HEK293 (cell line): ENCODE measurements around the gene AKR7A2.
"Not testable (repeated sequence)": the region's sequence is repeated elsewhere in the genome, so short reads cannot be mapped to it uniquely, and the experiment has no call there.

Experiments
- CTCF ChIA-PET: fragments of 350-600 bp; formaldehyde crosslinking; extraction: SDS; loops from one replicate; lab custom pipeline; 2021; ENCODE audit warnings: antibody characterized with exemption; lab: Yijun Ruan, JAX
- POLR2A ChIA-PET: fragments of 300-600 bp; formaldehyde crosslinking; extraction: SDS; loops from one replicate; lab custom pipeline; 2020; ENCODE audit warnings: antibody characterized with exemption, inconsistent platforms; lab: Yijun Ruan, JAX
- H3K27ac ChIP-seq: fragments of 200-500 bp; sonication (Bioruptor generic); 2 replicates; pipeline ENCODE4 v1.5.1; 2014; ENCODE audit warnings: low read depth, low read length, control low read depth, inconsistent platforms; ENCODE audit errors: extremely low read depth
- H3K36me3 ChIP-seq, 2 experiments: fragments of 200-500 bp in 1 of 2; sonication (Bioruptor generic) in 1 of 2; 1 replicate in 1 of 2; 2 replicates in 1 of 2; pipeline ENCODE4 v1.5.1; 2014 to 2017; ENCODE audit warnings: inconsistent platforms in 2 of 2, low read length in 2 of 2; ENCODE audit not compliant: control insufficient read depth in 2 of 2, insufficient read depth in 1 of 2
- H3K4me1 ChIP-seq: fragments of 200-500 bp; sonication (Bioruptor generic); 2 replicates; pipeline ENCODE4 v1.5.1; 2014; ENCODE audit warnings: mild to moderate bottlenecking, low read length, inconsistent platforms; ENCODE audit not compliant: control insufficient read depth, insufficient read depth
- H3K4me3 ChIP-seq: 2 replicates; pipeline ENCODE4 v1.5.1; 2011; ENCODE audit warnings: low read depth, mild to moderate bottlenecking, control low read depth, low read length, moderate library complexity
- H3K9me3 ChIP-seq: fragments of 200-500 bp; sonication (Bioruptor generic); 2 replicates; pipeline ENCODE4 v1.5.1; 2014; ENCODE audit warnings: low read depth, low read length, inconsistent platforms; ENCODE audit not compliant: control insufficient read depth, insufficient read depth
- ELK4 ChIP-seq: IDR thresholded peaks from 2 replicates; pipeline ENCODE4 v1.6.1; 2011; ENCODE audit warnings: mild to moderate bottlenecking, low read depth, low read length, borderline replicate concordance
- HIC1 ChIP-seq: fragments of 450-650 bp; formaldehyde crosslinking; IDR thresholded peaks from 2 replicates; pipeline ENCODE4 v1.5.1; 2016; ENCODE audit warnings: missing biosample characterization, missing genetic modification characterization
- KLF1 ChIP-seq: fragments of 450-650 bp; formaldehyde crosslinking; IDR thresholded peaks from 2 replicates; pipeline ENCODE4 v1.5.1; 2016; ENCODE audit warnings: missing biosample characterization, missing genetic modification characterization
- ZBTB26 ChIP-seq: fragments of 450-650 bp; formaldehyde crosslinking; optimal IDR thresholded peaks from 2 replicates; pipeline ENCODE3; 2016; ENCODE audit warnings: missing biosample characterization, mild to moderate bottlenecking, missing genetic modification characterization
- ZEB2 ChIP-seq: fragments of 450-650 bp; formaldehyde crosslinking; IDR thresholded peaks from 2 replicates; pipeline ENCODE4 v1.5.1; 2016; ENCODE audit warnings: missing biosample characterization, missing genetic modification characterization
- ZNF132 ChIP-seq: fragments of 450-650 bp; formaldehyde crosslinking; IDR thresholded peaks from 2 replicates; pipeline ENCODE4 v1.5.1; 2017; ENCODE audit warnings: missing biosample characterization, missing genetic modification characterization, borderline replicate concordance
- ZNF138 ChIP-seq: fragments of 450-650 bp; formaldehyde crosslinking; IDR thresholded peaks from 2 replicates; pipeline ENCODE4 v1.5.1; 2016; ENCODE audit warnings: missing biosample characterization, missing genetic modification characterization, borderline replicate concordance
- ZNF341 ChIP-seq: fragments of 450-650 bp; formaldehyde crosslinking; IDR thresholded peaks from 2 replicates; pipeline ENCODE4; 2016; ENCODE audit warnings: low read depth, missing biosample characterization, missing genetic modification characterization
- ZNF362 ChIP-seq: fragments of 450-650 bp; formaldehyde crosslinking; IDR thresholded peaks from 2 replicates; pipeline ENCODE4 v1.5.1; 2016; ENCODE audit warnings: missing biosample characterization, missing genetic modification characterization
- ZNF391 ChIP-seq: fragments of 450-650 bp; formaldehyde crosslinking; IDR thresholded peaks from 2 replicates; pipeline ENCODE4 v1.5.1; 2016; ENCODE audit warnings: low read depth, missing biosample characterization, missing genetic modification characterization, borderline replicate concordance
- ZNF658 ChIP-seq: fragments of 450-650 bp; formaldehyde crosslinking; IDR thresholded peaks from 2 replicates; pipeline ENCODE4; 2016; ENCODE audit warnings: missing biosample characterization, missing genetic modification characterization
- ZNF785 ChIP-seq: fragments of 450-650 bp; formaldehyde crosslinking; IDR thresholded peaks from 2 replicates; pipeline ENCODE4 v1.5.1; 2016; ENCODE audit warnings: missing biosample characterization, missing genetic modification characterization
- ZNF791 ChIP-seq: fragments of 450-650 bp; formaldehyde crosslinking; IDR thresholded peaks from 2 replicates; pipeline ENCODE4 v1.5.1; 2016; ENCODE audit warnings: missing biosample characterization, missing genetic modification characterization
- ZSCAN30 ChIP-seq: fragments of 450-650 bp; IDR thresholded peaks from 2 replicates; pipeline ENCODE4 v1.5.1; 2018; ENCODE audit warnings: missing biosample characterization, mild to moderate bottlenecking, missing genetic modification characterization, moderate library complexity

The AKR7A2 gene

GRCh38 chr1:19273106-19273843 is 38.7 kb downstream of the AKR7A2 start (continued):
- no peak for TF ChIP-seq ZNF785 (tag by site-specific recombination)
- TF ChIP-seq ZNF658 (tag by site-specific recombination): no peak
- no peak for TF ChIP-seq ZNF362 (tag by site-specific recombination)
- TF ChIP-seq ZNF132 (tag by site-specific recombination): no peak
- TF ChIP-seq ZEB2 (tag by site-specific recombination): no peak
- TF ChIP-seq ZNF791 (tag by site-specific recombination): no peak
- TF ChIP-seq ZNF391 (tag by site-specific recombination): no peak
- TF ChIP-seq ZSCAN30 (tag by site-specific recombination): no peak

GRCh38 chr1:19272064-19272463 is 39.9 kb downstream of the AKR7A2 start:
- H3K27ac ChIP-seq: no peak overlapping the region
- ChIA-PET POLR2A (no interaction called here), CTCF (no interaction called here)
- peaks cover 0 to 14% of the 10 kb centered on the region in 2 experiments; a peak in 2 of 3 replicates for H3K36me3 ChIP-seq
- H3K9me3 ChIP-seq: no peaks in the 10 kb centered on the region
- no peak overlapping the region for H3K4me3 ChIP-seq
- H3K4me1 ChIP-seq: no peaks in the 10 kb centered on the region
- TF ChIP-seq ELK4 (no peak), KLF1 (tag by site-specific recombination) (no peak), HIC1 (tag by site-specific recombination) (no peak), ZNF138 (tag by site-specific recombination) (no peak), ZBTB26 (tag by site-specific recombination) (no peak)

GRCh38 chr1:19270343-19270730 is 41.6 kb downstream of the AKR7A2 start:
- POLR2A ChIA-PET: not testable (repeated sequence)
- CTCF ChIA-PET: interaction anchor here (0.7 kb wide), 1 partner anchor 59 kb away, joined by 3 read pairs; no protein-coding TSS in a partner anchor

GRCh38 chr1:19269427-19270342 is 42.3 kb downstream of the AKR7A2 start:
- H3K27ac ChIP-seq, H3K9me3 ChIP-seq, H3K4me3 ChIP-seq, H3K4me1 ChIP-seq, POLR2A ChIA-PET: not testable (repeated sequence)
- CTCF ChIA-PET: interaction anchor here (0.6 to 1.3 kb wide), 5 partner anchors 9 to 384 kb away, joined by 3 read pairs; no protein-coding TSS in a partner anchor
- peaks cover 0 to 22% of the 10 kb centered on the region in 2 experiments; a peak in 1 of 3 replicates for H3K36me3 ChIP-seq

More at GRCh38 chr1:19270343-19270730, 41.6 kb downstream of the AKR7A2 start:
- H3K4me3 ChIP-seq, H3K27ac ChIP-seq, H3K9me3 ChIP-seq, H3K4me1 ChIP-seq: not testable (repeated sequence)
- TF ChIP-seq KLF1 (tag by site-specific recombination) (peak; percentile 56; the same call in 1 of the 2 replicates), ZNF341 (tag by site-specific recombination) (peak; percentile 59)
- peaks cover 0 to 22% of the 10 kb centered on the region in 2 experiments; a peak in 1 of 3 replicates for H3K36me3 ChIP-seq
